Activated CD4-positive, alpha-beta memory T cell treated with anti-CD3 and anti-CD28 coated beads for 36 hours (primary cell): ENCODE results near the gene CCDC40. TPM values are rescaled to one million over a fixed set of nuclear protein-coding genes. Genes with fewer than 3 reads are reported as not detected.

Source experiments
- microRNA-seq: library from miRNA; unstranded; fragments of <30 nt; microRNA quantifications from one replicate; pipeline ENCODE4 v1.2.0, GENCODE V29; 2022; ENCODE audit warnings: borderline number of aligned reads, borderline microRNAs expressed, borderline replicate concordance
- total RNA-seq, 2 experiments: library from RNA; stranded (reverse); gene quantifications; one replicate each; pipeline ENCODE4 v1.2.3, GENCODE V29; 2021

Gene CCDC40
- total RNA-seq, 2 experiments from 2014 or later: 0.82 to 1.00 TPM

Small RNA genes lying within 50 kb of the gene (microRNA-seq; reads per million reads assigned to microRNA genes)
- gene MIR1268B: not detected

Other genes starting within 250 kb of the CCDC40 start
- 1 to 10 TPM; 4.5 to 4.6 TPM for gene CBX8, start 239.6 kb upstream of the CCDC40 start, total RNA-seq
- 10 to 100 TPM; 14.0 to 14.2 TPM for gene CBX4, start 197.2 kb upstream of the CCDC40 start, total RNA-seq
- 1 to 10 TPM; 5.4 TPM for gene TBC1D16, start 770 bp upstream of the CCDC40 start, total RNA-seq
- 10 to 100 TPM; 28.0 to 29.6 TPM for gene GAA, start 64.9 kb downstream of the CCDC40 start, total RNA-seq
- gene EIF4A3, start 110.5 kb downstream of the CCDC40 start, total RNA-seq: 100 to 1,000 TPM; 111 to 115 TPM
- not detected for gene CARD14, start 133.4 kb downstream of the CCDC40 start, total RNA-seq
- gene SGSH, start 183.7 kb downstream of the CCDC40 start, total RNA-seq: 10 to 100 TPM; 37.4 to 44.7 TPM
- 10 to 100 TPM; 10.1 to 10.6 TPM for gene SLC26A11, start 183.8 kb downstream of the CCDC40 start, total RNA-seq
- gene RNF213, start 224.2 kb downstream of the CCDC40 start, total RNA-seq: 100 to 1,000 TPM; 421 to 440 TPM